Esophagus mucosa (tissue), 1 donor: ENCODE data around the gene COBL. TPM values are rescaled to one million over a fixed set of nuclear protein-coding genes. Genes with fewer than 3 reads are reported as not detected.

Source experiments
- ATAC-seq: fragments of 200-7000 bp; cut with Tn5 transposase; one replicate; pipeline ENCODE4 v1.9.1; 2020
- total RNA-seq: library from RNA; stranded (reverse); gene quantifications from one replicate; pipeline ENCODE4 v1.2.4, GENCODE V29; 2023
- donor health status: DM: yes; HTN: yes; CAD: no.

COBL gene
- total RNA-seq, 1 donor from 2014 or later = 10.4 TPM

GRCh38 chr7:51040787-51041186 is 275.8 kb downstream of the COBL start:
- no peak for ATAC-seq

GRCh38 chr7:51038573-51038972 is 278.0 kb downstream of the COBL start:
- ATAC-seq = no peak

- no peak for ATAC-seq
Observed at GRCh38 chr7:51035716-51036115, 280.9 kb downstream of the COBL start.

GRCh38 chr7:51034521-51035264 is 281.9 kb downstream of the COBL start:
- ATAC-seq = no peak

- ATAC-seq = no peak
Observed at GRCh38 chr7:51033727-51034520, 282.7 kb downstream of the COBL start.

GRCh38 chr7:51031791-51032515 is 284.7 kb downstream of the COBL start:
- no peak for ATAC-seq

GRCh38 chr7:51031216-51031615 is 285.4 kb downstream of the COBL start:
- ATAC-seq = no peak

- ATAC-seq = no peak
Observed at GRCh38 chr7:51029701-51030191, 286.9 kb downstream of the COBL start.

- no peak for ATAC-seq
Observed at GRCh38 chr7:51029131-51029530, 287.5 kb downstream of the COBL start.

GRCh38 chr7:51027935-51028830 is 288.4 kb downstream of the COBL start:
- no peak for ATAC-seq

- ATAC-seq = no peak
Observed at GRCh38 chr7:51027106-51027934, 289.3 kb downstream of the COBL start.

- ATAC-seq = no peak
Observed at GRCh38 chr7:51026341-51026740, 290.3 kb downstream of the COBL start.

- no peak for ATAC-seq
Observed at GRCh38 chr7:51025668-51026067, 290.9 kb downstream of the COBL start.

- no peak for ATAC-seq
Observed at GRCh38 chr7:51024867-51025266, 291.7 kb downstream of the COBL start.

GRCh38 chr7:51023547-51023946 is 293.1 kb downstream of the COBL start:
- no peak for ATAC-seq

- no peak for ATAC-seq
Observed at GRCh38 chr7:51022821-51023220, 293.8 kb downstream of the COBL start.

- no peak for ATAC-seq
Observed at GRCh38 chr7:51021906-51022570, 294.6 kb downstream of the COBL start.

GRCh38 chr7:51020944-51021343 is 295.7 kb downstream of the COBL start:
- no peak for ATAC-seq

GRCh38 chr7:51019891-51020870 is 296.4 kb downstream of the COBL start:
- ATAC-seq = no peak
